K562 (cell line): ENCODE data around the gene NAT14. TPM values are rescaled to one million over a fixed set of nuclear protein-coding genes. Genes with fewer than 3 reads are reported as not detected.
A peak's percentile ranks its signal among the peaks of the same experiment; 100 is the strongest.

Source experiments
- ETS1 ChIP-seq: conservative IDR thresholded peaks from 2 replicates; pipeline ENCODE4 v1.6.1; 2011; ENCODE audit warnings: low read depth, mild to moderate bottlenecking, low read length; ENCODE audit not compliant: control insufficient read depth
- ETV1 ChIP-seq: fragments of 450-650 bp; conservative IDR thresholded peaks from 2 replicates; pipeline ENCODE4 v1.6.1; 2016; ENCODE audit warnings: missing genetic modification characterization, control low read depth, low read depth, missing compliant biosample characterization
- ETV6 ChIP-seq, 3 experiments: fragments of 150-350 bp in 1 of 3; sonication (generic) in 1 of 3; formaldehyde crosslinking in 1 of 3; IDR thresholded peaks; 2 replicates each; pipeline versions ENCODE4 v1.6.1 to v1.8.0; 2014 to 2022; ENCODE audit warnings: borderline replicate concordance in 2 of 3, low read depth in 2 of 3, antibody characterized with exemption in 1 of 3, low read length in 1 of 3, mild to moderate bottlenecking in 1 of 3, missing genetic modification reagents in 1 of 3
- LARP7 ChIP-seq: fragments of 450-650 bp; IDR thresholded peaks from 2 replicates; pipeline ENCODE4 v1.6.1; 2016
- MCM7 ChIP-seq, 2 experiments: fragments of 450-650 bp; IDR thresholded peaks; 2 replicates each; pipeline ENCODE4 v1.6.1; 2016 to 2018
- SMAD3 ChIP-seq: fragments of 450-650 bp; formaldehyde crosslinking; conservative IDR thresholded peaks from 2 replicates; pipeline ENCODE4 v1.4.0; 2020; ENCODE audit warnings: mild to moderate bottlenecking
- SMARCE1 ChIP-seq: fragments of 450-650 bp; IDR thresholded peaks from 2 replicates; pipeline ENCODE4 v1.7.1; 2016; ENCODE audit warnings: mild to moderate bottlenecking
- SP2 ChIP-seq: IDR thresholded peaks from 2 replicates; pipeline ENCODE4 v1.6.1; 2011; ENCODE audit warnings: mild to moderate bottlenecking, low read depth, low read length, moderate library complexity; ENCODE audit not compliant: poor library complexity, severe bottlenecking; ENCODE audit errors: extremely low read depth
- TAL1 ChIP-seq: fragments of 450-650 bp; IDR thresholded peaks from 2 replicates; pipeline ENCODE4 v1.6.1; 2016; ENCODE audit warnings: mild to moderate bottlenecking
- ZFP30 ChIP-seq: fragments of 250-450 bp; sonication (Bioruptor Pico); IDR thresholded peaks from 2 replicates; pipeline ENCODE4 v1.8.0; 2022; ENCODE audit warnings: moderate library complexity, mild to moderate bottlenecking, inconsistent platforms, borderline replicate concordance
- ZNF280B ChIP-seq: fragments of 250-450 bp; sonication (Bioruptor Pico); IDR thresholded peaks from 2 replicates; pipeline ENCODE4 v1.5.1; 2021; ENCODE audit warnings: mild to moderate bottlenecking
- ZNF561 ChIP-seq: fragments of 450-650 bp; formaldehyde crosslinking; conservative IDR thresholded peaks from 2 replicates; pipeline ENCODE4 v1.4.0; 2020; ENCODE audit warnings: mild to moderate bottlenecking, moderate library complexity
- ZNF740 ChIP-seq, 3 experiments: fragments of 200-800 bp in 1 of 3; sonication (Bioruptor generic) in 1 of 3; sonication (generic) in 1 of 3; formaldehyde crosslinking in 1 of 3; IDR thresholded peaks; 2 replicates each; pipeline versions ENCODE4 v1.6.1 to v1.8.0; 2016 to 2022; ENCODE audit warnings: mild to moderate bottlenecking in 2 of 3, missing compliant biosample characterization in 2 of 3, missing genetic modification characterization in 2 of 3, missing genetic modification reagents in 1 of 3
- ZNF77 ChIP-seq: fragments of 250-450 bp; sonication (Bioruptor Pico); IDR thresholded peaks from 2 replicates; pipeline ENCODE4 v1.5.0; 2020
- ZZZ3 ChIP-seq: fragments of 450-650 bp; IDR thresholded peaks from 2 replicates; pipeline ENCODE4 v1.6.1; 2016; ENCODE audit warnings: antibody characterized with exemption, mild to moderate bottlenecking, moderate library complexity
- polyA plus RNA-seq, 8 experiments: library from polyadenylated mRNA; depleted of rRNA in 4 of 8; stranded (reverse) in 5 of 8; unstranded in 3 of 8; fragments of >200 nt; fragmentation: Nextera tagmentation in 2 of 8; fragmentation: Illumina TruSeq in 1 of 8; extraction: Ambion mirVana in 2 of 8; extraction: Trizol in 1 of 8; gene quantifications; 2 replicates each; pipeline versions ENCODE4 v1.2.1 to v1.2.3, GENCODE V29; 2011 to 2014; ENCODE audit warnings: inconsistent platforms in 1 of 8, missing spikeins in 1 of 8
- total RNA-seq, 7 experiments: library from RNA; depleted of rRNA in 6 of 7; stranded (reverse); fragments of >200 nt in 6 of 7; fragmentation: Illumina TruSeq in 2 of 7; extraction: Trizol in 2 of 7; gene quantifications; 2 replicates each; pipeline versions ENCODE4 v1.2.1 to v1.2.3, GENCODE V29; 2011 to 2021; ENCODE audit warnings: low replicate concordance in 1 of 7

The NAT14 gene
- total and polyA plus RNA-seq, 9 of the 15 experiments (the other 6 are each of a cell fraction or from before 2014, with no cell fraction given), result 2.4 to 77.0 (median 26.7) TPM

- TF ChIP-seq ETV6 (IDR thresholded peaks at IDR 0.05; ENCODE audit: borderline replicate concordance in 1 of 2, low read depth in 2 of 2, low read length in 1 of 2) (no peak), ETV6 (CRISPR knock-in tag; IDR thresholded peaks at IDR 0.05; ENCODE audit: borderline replicate concordance) (no peak), TAL1 (no peak), ZNF740 (CRISPR knock-in tag; IDR thresholded peaks at IDR 0.05) (no peak), ZNF740 (tag; IDR thresholded peaks at IDR 0.05) (no peak), ETV1 (no peak), MCM7 (IDR thresholded peaks at IDR 0.05) (no peak), SMARCE1 (peak; percentile 35; the same call in 1 of the 2 replicates), ZNF77 (CRISPR knock-in tag) (no peak), ZZZ3 (no peak), ZNF280B (CRISPR knock-in tag) (no peak), ZNF561 (no peak), LARP7 (no peak), ETS1 (no peak), SMAD3 (CRISPR knock-in tag) (no peak), ZFP30 (no peak), SP2 (no peak)
Observed at GRCh38 chr19:55465460-55466240, 19.3 kb upstream of the NAT14 start (continued).
